ENCODE results near the gene COX18.

DNA sequence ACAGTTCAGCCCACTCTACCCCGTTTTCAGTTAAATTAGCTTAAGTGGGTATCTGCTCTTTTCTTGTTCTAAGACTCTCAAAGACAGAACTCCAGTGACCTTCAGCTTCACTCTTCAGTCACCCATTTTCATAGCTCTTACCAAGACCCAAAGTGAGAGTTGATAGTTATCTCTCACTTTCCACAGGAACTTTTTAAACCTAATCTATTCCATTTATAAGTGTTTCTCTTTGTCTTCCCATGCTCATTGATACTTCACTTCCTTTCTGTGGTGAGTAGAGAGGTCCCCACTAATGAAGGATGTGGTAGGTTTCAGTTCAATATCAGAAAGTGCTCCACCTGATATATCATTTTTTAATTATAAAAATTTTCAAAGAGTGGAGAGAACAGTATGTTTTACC, 33.4 kb downstream of the COX18 start:
- TF ChIP-seq, protein P1, sequence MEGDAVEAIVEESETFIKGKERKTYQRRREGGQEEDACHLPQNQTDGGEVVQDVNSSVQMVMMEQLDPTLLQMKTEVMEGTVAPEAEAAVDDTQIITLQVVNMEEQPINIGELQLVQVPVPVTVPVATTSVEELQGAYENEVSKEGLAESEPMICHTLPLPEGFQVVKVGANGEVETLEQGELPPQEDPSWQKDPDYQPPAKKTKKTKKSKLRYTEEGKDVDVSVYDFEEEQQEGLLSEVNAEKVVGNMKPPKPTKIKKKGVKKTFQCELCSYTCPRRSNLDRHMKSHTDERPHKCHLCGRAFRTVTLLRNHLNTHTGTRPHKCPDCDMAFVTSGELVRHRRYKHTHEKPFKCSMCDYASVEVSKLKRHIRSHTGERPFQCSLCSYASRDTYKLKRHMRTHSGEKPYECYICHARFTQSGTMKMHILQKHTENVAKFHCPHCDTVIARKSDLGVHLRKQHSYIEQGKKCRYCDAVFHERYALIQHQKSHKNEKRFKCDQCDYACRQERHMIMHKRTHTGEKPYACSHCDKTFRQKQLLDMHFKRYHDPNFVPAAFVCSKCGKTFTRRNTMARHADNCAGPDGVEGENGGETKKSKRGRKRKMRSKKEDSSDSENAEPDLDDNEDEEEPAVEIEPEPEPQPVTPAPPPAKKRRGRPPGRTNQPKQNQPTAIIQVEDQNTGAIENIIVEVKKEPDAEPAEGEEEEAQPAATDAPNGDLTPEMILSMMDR (IDR thresholded peaks at IDR 0.05; ENCODE audit: insufficient read depth, low read length, poor library complexity, severe bottlenecking), result no peak
- no peak for TF ChIP-seq EZH2phosphoT487 (conservative IDR thresholded peaks at IDR 0.05; ENCODE audit: low read length)
